A549 (cell line): Measurements from ENCODE around the gene NEK11. TPM values are rescaled to one million over a fixed set of nuclear protein-coding genes. Genes with fewer than 3 reads are reported as not detected.

ENCODE experiments used
- ATAC-seq, 2 experiments: fragments of 200-7000 bp in 1 of 2; fragments of >200 bp in 1 of 2; cut with Nextera tagmentation in 1 of 2; cut with Tn5 transposase in 1 of 2; 3 replicates each; pipeline versions ENCODE4 v1.8.0 to v1.9.1; 2018 to 2020; ENCODE audit warnings: mild to moderate bottlenecking in 1 of 2, moderate library complexity in 1 of 2
- CTCF ChIA-PET: fragments of 300-600 bp; sonication (Branson Sonifier 250); formaldehyde crosslinking; extraction: SDS; loops from one replicate; lab custom pipeline; 2021; ENCODE audit warnings: antibody characterized with exemption, inconsistent platforms; lab: Yijun Ruan, JAX
- POLR2A ChIA-PET: fragments of 350-600 bp; formaldehyde crosslinking; extraction: SDS; loops from one replicate; lab custom pipeline; 2021; ENCODE audit warnings: antibody characterized with exemption, inconsistent platforms; lab: Yijun Ruan, JAX
- DNase-seq, 2 experiments: peaks; one replicate each; pipeline versions ENCODE4 v3.0.0 to v3.0.0-alpha.2; 2011 to 2016; ENCODE audit warnings: low read depth in 1 of 2, low spot score in 1 of 2
- FAIRE-seq: peaks from 2 replicates; lab custom pipeline; 2011; peaks lifted over from hg19 to GRCh38; lab: Jason Lieb, UNC
- H3K27ac ChIP-seq, 2 experiments: fragments of >200 bp; sonication (Bioruptor Twin); formaldehyde crosslinking; 3 replicates each; pipeline ENCODE4 v1.5.1; 2016 to 2017
- H3K4me1 ChIP-seq: fragments of >200 bp; sonication (Bioruptor Twin); formaldehyde crosslinking; 3 replicates; pipeline ENCODE4 v1.6.1; 2016
- H3K4me2 ChIP-seq: fragments of >200 bp; sonication (Bioruptor Twin); formaldehyde crosslinking; 3 replicates; pipeline ENCODE4 v1.6.1; 2016
- H3K4me3 ChIP-seq: fragments of >200 bp; sonication (Bioruptor Twin); formaldehyde crosslinking; 3 replicates; pipeline ENCODE4 v1.5.1; 2016
- H3K9me3 ChIP-seq: fragments of >200 bp; sonication (Bioruptor Twin); formaldehyde crosslinking; 3 replicates; pipeline ENCODE4 v1.6.1; 2016
- BHLHE40 ChIP-seq: IDR thresholded peaks from 2 replicates; pipeline ENCODE4 v1.6.1; 2012; ENCODE audit warnings: low read depth, low read length, inconsistent platforms
- CBX2 ChIP-seq: fragments of 200-600 bp; sonication (generic); IDR thresholded peaks from 2 replicates; pipeline ENCODE4 v1.6.1; 2016; ENCODE audit warnings: low read depth, mild to moderate bottlenecking, borderline replicate concordance
- CBX8 ChIP-seq: fragments of 200-600 bp; sonication (generic); IDR thresholded peaks from 2 replicates; pipeline ENCODE4 v1.6.1; 2016
- CEBPB ChIP-seq, 2 experiments: fragments of >200 bp in 1 of 2; sonication (Bioruptor Twin) in 1 of 2; formaldehyde crosslinking in 1 of 2; IDR thresholded peaks; 2 replicates each; pipeline ENCODE4 v1.6.1; 2012 to 2016
- ESRRA ChIP-seq: fragments of 150-350 bp; IDR thresholded peaks from 2 replicates; pipeline ENCODE4 v1.6.1; 2014; ENCODE audit warnings: mild to moderate bottlenecking, low read length, borderline replicate concordance
- FOSB ChIP-seq: fragments of 250-450 bp; sonication (Bioruptor Pico); IDR thresholded peaks from 2 replicates; pipeline ENCODE4 v1.5.0; 2020; ENCODE audit warnings: mild to moderate bottlenecking, moderate library complexity
- FOXS1 ChIP-seq: fragments of 250-450 bp; sonication (Bioruptor Pico); IDR thresholded peaks from 2 replicates; pipeline ENCODE4 v1.5.0; 2020; ENCODE audit warnings: mild to moderate bottlenecking, moderate library complexity
- GATA3 ChIP-seq: IDR thresholded peaks from 2 replicates; pipeline ENCODE4 v1.6.1; 2012; ENCODE audit warnings: borderline replicate concordance
- HEYL ChIP-seq: fragments of 250-450 bp; sonication (Bioruptor Pico); IDR thresholded peaks from 2 replicates; pipeline ENCODE4 v1.8.0; 2021; ENCODE audit warnings: mild to moderate bottlenecking, moderate library complexity
- HOXA7 ChIP-seq: fragments of 250-450 bp; sonication (Bioruptor Pico); IDR thresholded peaks from 2 replicates; pipeline ENCODE4 v1.5.0; 2020; ENCODE audit warnings: mild to moderate bottlenecking, moderate library complexity
- HOXB13 ChIP-seq: fragments of 250-450 bp; sonication (Bioruptor Pico); IDR thresholded peaks from 2 replicates; pipeline ENCODE4 v1.5.0; 2020; ENCODE audit warnings: low read depth, mild to moderate bottlenecking, moderate library complexity
- HOXB5 ChIP-seq: fragments of 250-450 bp; sonication (Bioruptor Pico); IDR thresholded peaks from 2 replicates; pipeline ENCODE4 v1.5.0; 2020; ENCODE audit warnings: mild to moderate bottlenecking, moderate library complexity
- KDM5A ChIP-seq: fragments of 200-600 bp; sonication (generic); IDR thresholded peaks from 2 replicates; pipeline ENCODE4 v1.6.1; 2016; ENCODE audit warnings: antibody characterized with exemption, mild to moderate bottlenecking
- MAFK ChIP-seq: fragments of 450-650 bp; IDR thresholded peaks from 2 replicates; pipeline ENCODE4 v1.6.1; 2014; ENCODE audit not compliant: partially characterized antibody
- MAZ ChIP-seq: fragments of 150-350 bp; IDR thresholded peaks from 2 replicates; pipeline ENCODE4 v1.6.1; 2014; ENCODE audit warnings: antibody characterized with exemption, low read depth, low read length, borderline replicate concordance
- MYC ChIP-seq: IDR thresholded peaks from 2 replicates; pipeline ENCODE4 v1.6.1; 2012; ENCODE audit warnings: mild to moderate bottlenecking, inconsistent platforms, low read length, improper control_type of control experiment, borderline replicate concordance
- PHF8 ChIP-seq: fragments of 200-600 bp; sonication (generic); IDR thresholded peaks from 2 replicates; pipeline ENCODE4 v1.6.1; 2016; ENCODE audit warnings: low read depth, mild to moderate bottlenecking, antibody characterized with exemption, moderate library complexity, borderline replicate concordance
- POLR2AphosphoS2 ChIP-seq: conservative IDR thresholded peaks from 2 replicates; pipeline ENCODE4 v1.6.1; 2012; ENCODE audit warnings: low read length, improper control_type of control experiment, inconsistent platforms
- RNF2 ChIP-seq: fragments of 200-600 bp; sonication (generic); IDR thresholded peaks from 2 replicates; pipeline ENCODE4 v1.6.1; 2016; ENCODE audit warnings: low read depth, mild to moderate bottlenecking, antibody characterized with exemption, moderate library complexity, borderline replicate concordance
- SMC3 ChIP-seq: fragments of >200 bp; sonication (Bioruptor Twin); formaldehyde crosslinking; IDR thresholded peaks from 3 replicates; pipeline ENCODE4 v1.6.1; 2018; ENCODE audit warnings: inconsistent platforms
- ZFP36 ChIP-seq: fragments of 450-650 bp; IDR thresholded peaks from 2 replicates; pipeline ENCODE4 v1.6.1; 2014; ENCODE audit warnings: borderline replicate concordance; ENCODE audit not compliant: partially characterized antibody
- ZNF302 ChIP-seq: fragments of 250-450 bp; sonication (Bioruptor Pico); IDR thresholded peaks from 2 replicates; pipeline ENCODE4 v1.9.0; 2021; ENCODE audit warnings: inconsistent platforms, mild to moderate bottlenecking, moderate library complexity
- ZSCAN20 ChIP-seq: fragments of 250-450 bp; sonication (Bioruptor Pico); IDR thresholded peaks from 2 replicates; pipeline ENCODE4 v1.8.0; 2022; ENCODE audit warnings: mild to moderate bottlenecking, moderate library complexity
- WGBS: methylation state at CpG from one replicate; pipeline ENCODE4 v1.1.6; 2017; ENCODE audit errors: missing lambda C conversion rate; 5-methylcytosine and 5-hydroxymethylcytosine counted together
- polyA plus RNA-seq, 4 experiments: library from polyadenylated mRNA; depleted of rRNA in 3 of 4; stranded (reverse); fragments of >200 nt; fragmentation: RNase III in 1 of 4; extraction: RNeasy Plus Mini Kit Qiagen cat#74134 plus additional on column Dnase treatment in 1 of 4; gene quantifications; 2 replicates in 3 of 4; 3 replicates in 1 of 4; pipeline ENCODE4 v1.2.3, GENCODE V29; 2011 to 2017
- TF ChIP-seq, protein P1 (sequence below): IDR thresholded peaks from 2 replicates; pipeline ENCODE4 v1.6.1; 2012
- TF ChIP-seq, protein P2 (sequence below): fragments of 250-450 bp; sonication (Bioruptor Pico); IDR thresholded peaks from 2 replicates; pipeline ENCODE4 v1.5.0; 2020; ENCODE audit warnings: low read depth, mild to moderate bottlenecking, moderate library complexity
- TF ChIP-seq, protein P3 (sequence below): fragments of >200 bp; sonication (Bioruptor Twin); formaldehyde crosslinking; IDR thresholded peaks from 2 replicates; pipeline ENCODE4 v1.6.1; 2016
- TF ChIP-seq, protein P4 (sequence below): fragments of >200 bp; sonication (Bioruptor Twin); formaldehyde crosslinking; IDR thresholded peaks from 3 replicates; pipeline ENCODE4 v1.5.1; 2016
- TF ChIP-seq, protein P5 (sequence below): IDR thresholded peaks from 2 replicates; pipeline ENCODE4 v1.6.1; 2012; ENCODE audit warnings: low read depth, borderline replicate concordance

The NEK11 gene
- polyA plus RNA-seq, 2 of the 4 experiments (the other 2 are of a cell fraction): 5.8 to 8.9 TPM

DNA sequence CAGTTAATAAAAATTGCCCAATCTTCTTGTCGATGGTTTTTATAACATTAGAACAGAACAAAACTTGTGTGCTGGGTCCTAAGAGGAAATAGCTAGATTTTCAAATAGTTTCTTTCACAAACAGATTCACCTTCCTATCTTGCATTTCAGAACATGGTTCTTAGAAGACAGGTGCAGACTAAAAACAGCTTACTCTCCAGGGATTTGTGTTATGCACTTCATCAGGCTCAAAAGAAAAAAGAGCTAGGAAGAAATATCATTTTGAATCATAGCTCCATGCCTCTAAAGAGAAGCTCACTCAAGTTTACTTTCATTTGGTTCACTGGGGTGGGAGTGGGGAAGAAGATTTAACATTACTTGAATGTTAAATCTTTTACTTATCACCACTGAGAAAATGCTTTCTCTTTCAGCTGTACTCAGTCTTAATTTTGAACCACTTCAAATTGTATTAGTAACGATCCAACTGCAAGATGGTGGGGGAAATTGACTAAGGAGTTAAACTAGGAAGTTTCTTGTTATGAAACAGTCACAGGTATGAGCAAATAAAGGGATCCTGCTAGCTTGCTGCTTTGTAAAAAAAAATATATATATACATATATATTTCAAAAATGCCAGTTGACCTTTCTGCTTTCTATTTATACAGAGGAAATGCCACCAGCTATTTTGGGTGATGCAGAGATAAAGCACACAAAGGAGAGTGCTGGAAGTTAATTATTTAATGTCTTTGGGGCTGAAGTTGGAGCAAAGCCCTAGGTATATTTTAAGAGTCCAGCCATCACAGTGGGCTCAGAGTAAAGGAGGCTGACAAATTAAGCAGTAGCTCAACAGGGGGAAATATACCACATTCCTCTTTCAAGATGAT is 326.6 kb downstream of the NEK11 start:
- ChIA-PET CTCF (no interaction called here), POLR2A (interaction anchor here (1.0 kb wide), 1 partner anchor 28 kb away, joined by 7 read pairs; the partner anchor contains the start of gene NUDT16)
- FAIRE-seq (no peak), DNase-seq (peak in 1 of 2 experiments; percentile 4), ATAC-seq (no peak; a peak in 2 of 6 replicates)
- H3K4me2 ChIP-seq: peak overlapping the region; percentile 70
- TF ChIP-seq HOXB5 (CRISPR knock-in tag): no peak
- no peak for TF ChIP-seq PHF8
- TF ChIP-seq GATA3: peak; percentile 52
- H3K4me3 ChIP-seq: no peak overlapping the region
- no peaks in the 10 kb centered on the region for H3K9me3 ChIP-seq
- peak overlapping the region; percentile 28 to 58; a peak in 4 of 6 replicates for H3K27ac ChIP-seq
- WGBS: 23% methylated on average over 2 of the region's 2 CpGs
- peaks cover 50% of the 10 kb centered on the region for H3K4me1 ChIP-seq

DNA sequence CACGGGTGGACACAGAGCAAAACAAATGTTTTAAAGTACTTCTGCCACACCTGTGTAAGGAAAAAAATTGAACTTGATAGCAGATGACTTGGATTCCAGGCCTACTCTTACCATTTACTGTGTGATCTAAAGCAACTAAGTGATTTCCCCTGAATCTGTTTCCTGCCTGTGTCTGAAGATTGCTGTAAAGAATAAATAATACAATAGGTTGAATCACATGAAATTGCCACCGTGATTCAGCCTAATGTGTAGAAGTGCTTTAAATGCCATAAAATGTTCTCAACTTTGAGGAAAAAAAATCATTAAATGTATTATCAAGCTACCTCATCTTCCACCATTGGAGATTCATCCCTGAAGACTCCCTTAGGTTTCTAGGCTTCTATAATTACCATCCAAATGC is 327.3 kb downstream of the NEK11 start:
- FAIRE-seq: no peak
- DNase-seq: no peak
- 28% methylated on average over 2 of the region's 2 CpGs for whole genome bisulfite sequencing
- H3K4me1 ChIP-seq: peaks cover 45% of the 10 kb centered on the region
- TF ChIP-seq CEBPB (IDR thresholded peaks at IDR 0.05) (no peak), MYC (no peak), HOXB13 (CRISPR knock-in tag) (no peak), ZSCAN20 (no peak), FOSB (CRISPR knock-in tag) (no peak), FOXS1 (CRISPR knock-in tag) (no peak), KDM5A (no peak), MAZ (no peak), ZFP36 (no peak), ZNF302 (no peak), RNF2 (no peak)
- TF ChIP-seq, protein P1, sequence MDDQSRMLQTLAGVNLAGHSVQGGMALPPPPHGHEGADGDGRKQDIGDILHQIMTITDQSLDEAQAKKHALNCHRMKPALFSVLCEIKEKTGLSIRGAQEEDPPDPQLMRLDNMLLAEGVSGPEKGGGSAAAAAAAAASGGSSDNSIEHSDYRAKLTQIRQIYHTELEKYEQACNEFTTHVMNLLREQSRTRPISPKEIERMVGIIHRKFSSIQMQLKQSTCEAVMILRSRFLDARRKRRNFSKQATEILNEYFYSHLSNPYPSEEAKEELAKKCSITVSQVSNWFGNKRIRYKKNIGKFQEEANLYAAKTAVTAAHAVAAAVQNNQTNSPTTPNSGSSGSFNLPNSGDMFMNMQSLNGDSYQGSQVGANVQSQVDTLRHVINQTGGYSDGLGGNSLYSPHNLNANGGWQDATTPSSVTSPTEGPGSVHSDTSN: no peak
- TF ChIP-seq, protein P2, sequence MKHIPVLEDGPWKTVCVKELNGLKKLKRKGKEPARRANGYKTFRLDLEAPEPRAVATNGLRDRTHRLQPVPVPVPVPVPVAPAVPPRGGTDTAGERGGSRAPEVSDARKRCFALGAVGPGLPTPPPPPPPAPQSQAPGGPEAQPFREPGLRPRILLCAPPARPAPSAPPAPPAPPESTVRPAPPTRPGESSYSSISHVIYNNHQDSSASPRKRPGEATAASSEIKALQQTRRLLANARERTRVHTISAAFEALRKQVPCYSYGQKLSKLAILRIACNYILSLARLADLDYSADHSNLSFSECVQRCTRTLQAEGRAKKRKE (CRISPR knock-in tag): no peak
- TF ChIP-seq, all 56 proteins: peak for 0
- Histone ChIP-seq H3K4me3 (no peak overlapping the region), H3K27ac (peak overlapping the region; percentile 28 to 58; a peak in 3 of 6 replicates), H3K9me3 (no peaks in the 10 kb centered on the region), H3K4me2 (peak overlapping the region; percentile 70)
- CTCF ChIA-PET: no interaction called here
- ATAC-seq: no peak
- POLR2A ChIA-PET: interaction anchor here (1.0 kb wide), 1 partner anchor 27 kb away, joined by 7 read pairs; the partner anchor contains the start of gene NUDT16

DNA sequence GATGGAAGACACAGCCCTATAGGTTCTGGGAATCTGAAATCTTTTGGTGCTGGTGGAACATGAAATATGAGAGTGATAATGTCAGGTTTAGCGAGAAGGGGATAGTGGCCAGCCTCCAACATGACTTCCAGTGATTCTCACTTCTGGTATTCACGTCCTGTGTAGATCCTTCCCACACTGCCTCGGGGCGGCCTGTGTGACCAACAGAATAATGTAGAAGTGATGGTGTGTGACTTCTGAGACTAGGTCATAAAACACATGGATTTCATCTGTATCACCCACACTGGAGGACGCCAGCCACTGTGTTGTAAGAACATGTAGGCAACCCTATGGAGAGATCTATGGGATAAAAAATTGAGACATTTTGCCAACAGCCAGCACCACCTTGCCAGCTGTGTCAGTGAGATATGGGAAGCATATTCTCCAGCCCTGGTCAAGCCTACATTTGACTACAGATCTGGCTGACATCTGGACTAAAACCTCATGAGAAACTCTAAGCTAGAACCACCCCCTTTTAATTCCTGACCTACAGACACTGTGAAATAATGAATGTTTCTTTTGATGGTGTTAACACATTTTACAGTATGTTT is 329.4 kb downstream of the NEK11 start:
- WGBS: 83% methylated on average over 5 of the region's 5 CpGs

More for the DNA sequence above, 329.4 kb downstream of the NEK11 start:
- FAIRE-seq: no peak
- no peak for DNase-seq
- Histone ChIP-seq H3K9me3 (no peaks in the 10 kb centered on the region), H3K4me2 (no peak overlapping the region), H3K27ac (no peak overlapping the region), H3K4me1 (peaks cover 24% of the 10 kb centered on the region), H3K4me3 (no peak overlapping the region)
- ATAC-seq: no peak
- ChIA-PET POLR2A (no interaction called here), CTCF (interaction anchor here (0.6 kb wide), 1 partner anchor 442 kb away, joined by 3 read pairs; no protein-coding TSS in a partner anchor)
- TF ChIP-seq SMC3: no peak
- TF ChIP-seq POLR2AphosphoS2: no peak
- TF ChIP-seq HOXB13 (CRISPR knock-in tag): no peak
- no peak for TF ChIP-seq MAFK
- TF ChIP-seq, protein P3, sequence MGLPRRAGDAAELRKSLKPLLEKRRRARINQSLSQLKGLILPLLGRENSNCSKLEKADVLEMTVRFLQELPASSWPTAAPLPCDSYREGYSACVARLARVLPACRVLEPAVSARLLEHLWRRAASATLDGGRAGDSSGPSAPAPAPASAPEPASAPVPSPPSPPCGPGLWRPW: no peak
- TF ChIP-seq KDM5A: no peak
- no peak for TF ChIP-seq MYC
- TF ChIP-seq HOXA7 (CRISPR knock-in tag): no peak
- TF ChIP-seq ESRRA: no peak
- TF ChIP-seq, protein P4, sequence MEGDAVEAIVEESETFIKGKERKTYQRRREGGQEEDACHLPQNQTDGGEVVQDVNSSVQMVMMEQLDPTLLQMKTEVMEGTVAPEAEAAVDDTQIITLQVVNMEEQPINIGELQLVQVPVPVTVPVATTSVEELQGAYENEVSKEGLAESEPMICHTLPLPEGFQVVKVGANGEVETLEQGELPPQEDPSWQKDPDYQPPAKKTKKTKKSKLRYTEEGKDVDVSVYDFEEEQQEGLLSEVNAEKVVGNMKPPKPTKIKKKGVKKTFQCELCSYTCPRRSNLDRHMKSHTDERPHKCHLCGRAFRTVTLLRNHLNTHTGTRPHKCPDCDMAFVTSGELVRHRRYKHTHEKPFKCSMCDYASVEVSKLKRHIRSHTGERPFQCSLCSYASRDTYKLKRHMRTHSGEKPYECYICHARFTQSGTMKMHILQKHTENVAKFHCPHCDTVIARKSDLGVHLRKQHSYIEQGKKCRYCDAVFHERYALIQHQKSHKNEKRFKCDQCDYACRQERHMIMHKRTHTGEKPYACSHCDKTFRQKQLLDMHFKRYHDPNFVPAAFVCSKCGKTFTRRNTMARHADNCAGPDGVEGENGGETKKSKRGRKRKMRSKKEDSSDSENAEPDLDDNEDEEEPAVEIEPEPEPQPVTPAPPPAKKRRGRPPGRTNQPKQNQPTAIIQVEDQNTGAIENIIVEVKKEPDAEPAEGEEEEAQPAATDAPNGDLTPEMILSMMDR: no peak
- no peak for TF ChIP-seq MAZ
- no peak for TF ChIP-seq ZFP36
- TF ChIP-seq ZSCAN20: no peak
- TF ChIP-seq GATA3: no peak
- TF ChIP-seq, protein P5, sequence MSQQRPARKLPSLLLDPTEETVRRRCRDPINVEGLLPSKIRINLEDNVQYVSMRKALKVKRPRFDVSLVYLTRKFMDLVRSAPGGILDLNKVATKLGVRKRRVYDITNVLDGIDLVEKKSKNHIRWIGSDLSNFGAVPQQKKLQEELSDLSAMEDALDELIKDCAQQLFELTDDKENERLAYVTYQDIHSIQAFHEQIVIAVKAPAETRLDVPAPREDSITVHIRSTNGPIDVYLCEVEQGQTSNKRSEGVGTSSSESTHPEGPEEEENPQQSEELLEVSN: no peak
- no peak for TF ChIP-seq BHLHE40
- no peak for TF ChIP-seq CBX2
- no peak for TF ChIP-seq HEYL (CRISPR knock-in tag)
- no peak for TF ChIP-seq CBX8
- TF ChIP-seq FOSB (CRISPR knock-in tag): no peak
